ENCODE data around the gene CARD18. TPM values are rescaled to one million over a fixed set of nuclear protein-coding genes. Genes with fewer than 3 reads are reported as not detected.

CARD18 gene
- total and polyA plus RNA-seq, 4 experiments from 2014 or later, result not detected

Other genes with a start within 250 kb of the CARD18 start
- gene CASP12, start 241.3 kb downstream of the CARD18 start, total RNA-seq, result not detected
- under 1 TPM in 1 of 2 donors, not detected in 1; 0.28 TPM for gene CASP12, start 241.3 kb downstream of the CARD18 start, polyA plus RNA-seq
- 10 to 100 TPM; 97.9 to 98.4 TPM for gene CASP4, start 171.2 kb downstream of the CARD18 start, total RNA-seq
- gene CASP4, start 171.2 kb downstream of the CARD18 start, polyA plus RNA-seq, result 100 to 1,000 TPM; 107 to 115 TPM
- gene CASP5, start 116.6 kb downstream of the CARD18 start, total RNA-seq, result not detected
- gene CASP5, start 116.6 kb downstream of the CARD18 start, polyA plus RNA-seq, result not detected
- 10 to 100 TPM; 74.8 to 96.8 TPM for gene CASP1, start 104.6 kb downstream of the CARD18 start, total RNA-seq
- gene CASP1, start 104.6 kb downstream of the CARD18 start, polyA plus RNA-seq, result 100 to 1,000 TPM; 126 to 195 TPM
- 10 to 100 TPM; 56.1 to 59.0 TPM for gene CARD16, start 94.4 kb downstream of the CARD18 start, total RNA-seq
- 100 to 1,000 TPM; 190 to 219 TPM for gene CARD16, start 94.4 kb downstream of the CARD18 start, polyA plus RNA-seq

Measured in CD4-positive, alpha-beta memory T cell (primary cell).